ENCODE results near the gene KISS1R. TPM values are rescaled to one million over a fixed set of nuclear protein-coding genes. Genes with fewer than 3 reads are reported as not detected.

The KISS1R gene
- total RNA-seq, 2 donors from 2014 or later, result 3.3 TPM; not detected in 1

DNA sequence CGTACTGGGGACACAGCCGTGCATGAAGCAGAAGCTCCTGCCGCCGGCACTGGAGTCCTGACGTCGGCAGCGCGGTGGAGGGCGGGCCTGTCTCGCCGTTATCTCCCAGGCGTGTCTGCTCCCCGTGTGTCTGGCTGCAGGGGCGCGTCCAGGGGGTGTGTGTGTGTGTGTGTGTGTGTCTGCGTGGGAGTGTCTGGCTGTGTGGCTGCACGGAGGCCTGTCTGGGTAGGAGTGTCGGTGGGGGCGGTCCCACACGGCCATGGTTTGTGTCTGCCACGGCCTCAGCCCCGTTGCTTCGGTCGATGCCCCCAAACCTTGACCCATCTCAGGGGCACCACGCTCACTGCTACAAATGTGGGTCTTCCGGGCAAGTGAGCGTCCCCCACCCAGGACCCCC, 27.0 kb downstream of the KISS1R start:
- DNase-seq (no peak), ATAC-seq (no peak)
- Histone ChIP-seq H3K9me3 (no peaks in the 10 kb centered on the region), H3K27ac (no peak overlapping the region), H3K27me3 (no peaks in the 10 kb centered on the region), H3K4me3 (no peak overlapping the region), H3K36me3 (replicated peaks in 1 of 2; ENCODE audit: insufficient read depth in 1 of 2, low read depth in 2 of 2) (no peaks in the 10 kb centered on the region), H3K4me1 (peaks cover 37% of the 10 kb centered on the region)
- 73% methylated on average over 24 of the region's 27 CpGs; no CpG with 5 or more reads in 1 of the 2 donors for WGBS, 2 donors
- TF ChIP-seq CTCF (IDR thresholded peaks at IDR 0.05) (no peak), POLR2A (IDR thresholded peaks at IDR 0.05) (no peak)
- intact Hi-C loops (cut with DNase I), result no loop called here

GRCh38 chr19:944663-945241, 27.6 kb downstream of the KISS1R start:
- no peak for DNase-seq
- H3K4me1 ChIP-seq, result peaks cover 31% of the 10 kb centered on the region
- WGBS, 2 donors, result 64 to 65% methylated on average over 14 to 22 of the region's 22 CpGs

DNA sequence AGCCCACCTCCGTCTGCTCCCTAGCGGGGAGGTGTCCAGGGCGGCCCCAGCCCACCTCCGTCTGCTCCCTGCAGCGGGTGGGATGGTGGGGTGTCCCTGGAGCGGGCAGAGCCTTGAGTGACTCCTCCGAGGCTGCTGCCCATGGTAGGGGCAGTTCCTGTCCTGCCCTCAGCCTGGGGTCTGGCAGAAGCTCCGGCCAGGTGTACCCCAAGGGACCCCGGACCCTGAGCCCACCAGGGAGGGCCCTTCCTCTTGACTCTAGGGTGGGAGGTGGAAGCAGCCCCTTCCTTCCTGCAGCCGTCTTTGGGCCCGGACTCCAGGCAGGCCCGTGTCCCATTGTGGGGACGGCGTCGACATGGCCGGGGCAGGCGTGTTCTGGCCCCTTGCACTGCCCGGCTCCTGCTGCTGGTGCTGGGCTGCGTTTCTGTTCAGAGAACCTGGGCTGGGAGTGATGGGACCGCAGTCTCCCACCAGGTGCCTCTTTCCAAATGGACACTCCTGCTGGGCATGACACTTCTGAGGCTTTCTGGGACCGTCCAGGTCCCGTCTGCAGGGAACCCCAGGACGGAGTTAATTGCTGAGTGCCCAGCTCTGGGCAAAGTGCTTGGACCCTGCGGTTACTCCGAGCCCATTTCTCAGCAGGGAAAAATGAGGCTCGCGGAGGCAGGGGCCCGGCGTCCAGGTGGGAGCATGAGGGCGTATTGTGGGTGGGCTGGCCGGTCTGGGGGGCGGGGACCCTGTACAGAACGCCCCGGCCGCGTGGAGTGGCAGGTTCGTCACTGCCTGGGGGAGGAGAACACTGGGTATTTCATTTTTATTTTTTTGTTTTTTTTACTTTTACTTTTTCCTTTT, 28.5 kb downstream of the KISS1R start:
- intact Hi-C loops (cut with DNase I), result no loop called here
- Histone ChIP-seq H3K27ac (no peak overlapping the region), H3K36me3 (replicated peaks in 1 of 2; ENCODE audit: insufficient read depth in 1 of 2, low read depth in 2 of 2) (no peaks in the 10 kb centered on the region), H3K9me3 (no peaks in the 10 kb centered on the region), H3K4me3 (no peak overlapping the region), H3K4me1 (peaks cover 22% of the 10 kb centered on the region), H3K27me3 (no peaks in the 10 kb centered on the region)
- WGBS, 2 donors, result 87 to 93% methylated on average over 18 to 37 of the region's 37 CpGs
- TF ChIP-seq CTCF (IDR thresholded peaks at IDR 0.05) (no peak), POLR2A (IDR thresholded peaks at IDR 0.05) (no peak)
- DNase-seq (no peak), ATAC-seq (no peak)

More at GRCh38 chr19:944663-945241, 27.6 kb downstream of the KISS1R start:
- Histone ChIP-seq H3K9me3 (no peaks in the 10 kb centered on the region), H3K4me3 (no peak overlapping the region), H3K27me3 (no peaks in the 10 kb centered on the region), H3K36me3 (replicated peaks in 1 of 2; ENCODE audit: insufficient read depth in 1 of 2, low read depth in 2 of 2) (no peaks in the 10 kb centered on the region), H3K27ac (no peak overlapping the region)
- no peak for TF ChIP-seq CTCF (IDR thresholded peaks at IDR 0.05)
- TF ChIP-seq POLR2A (IDR thresholded peaks at IDR 0.05), result no peak
- no peak for ATAC-seq
- intact Hi-C loops (cut with DNase I), result no loop called here

DNA sequence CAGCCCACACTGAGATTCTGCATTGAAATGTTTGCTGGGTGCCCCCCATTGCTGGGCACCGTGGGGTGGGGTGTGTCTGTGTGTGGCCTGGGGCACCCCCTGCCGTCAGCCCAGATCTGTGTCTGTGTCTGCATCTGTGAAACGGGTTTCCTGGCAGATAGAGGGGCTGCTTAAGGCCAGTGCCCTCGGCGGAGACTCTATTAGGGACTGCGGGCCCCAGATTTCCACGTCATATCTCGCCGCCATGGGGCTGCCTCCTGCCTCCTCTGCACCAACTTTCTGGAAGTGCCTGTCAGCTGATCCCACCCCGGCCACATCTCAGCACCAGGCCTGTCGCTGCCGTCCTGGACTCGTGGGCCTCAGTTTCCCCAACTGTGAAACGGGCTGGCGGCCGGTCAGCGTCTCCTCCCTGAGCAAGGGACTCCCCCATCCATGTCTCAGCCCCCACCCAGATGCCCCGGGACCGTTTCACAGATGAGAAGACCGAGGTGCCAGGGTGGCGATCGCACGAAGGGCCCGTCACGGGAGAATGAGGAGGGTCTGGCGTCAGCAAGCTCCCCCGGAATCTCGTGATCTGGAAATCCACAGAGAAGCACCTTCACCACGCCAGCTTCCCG, 30.1 kb downstream of the KISS1R start:
- Histone ChIP-seq H3K9me3 (no peaks in the 10 kb centered on the region), H3K27me3 (no peaks in the 10 kb centered on the region), H3K27ac (no peak overlapping the region), H3K4me3 (no peak overlapping the region), H3K36me3 (replicated peaks in 1 of 2; ENCODE audit: insufficient read depth in 1 of 2, low read depth in 2 of 2) (no peaks in the 10 kb centered on the region), H3K4me1 (peaks cover 13% of the 10 kb centered on the region)
- WGBS, 2 donors, result 68 to 92% methylated on average over 18 to 27 of the region's 30 CpGs
- DNase-seq, result no peak
- no peak for ATAC-seq
- intact Hi-C loops (cut with DNase I), result no loop called here
- no peak for TF ChIP-seq CTCF (IDR thresholded peaks at IDR 0.05)
- TF ChIP-seq POLR2A (IDR thresholded peaks at IDR 0.05), result no peak
